ENCODE results near the gene PAM.

The PAM gene

DNA sequence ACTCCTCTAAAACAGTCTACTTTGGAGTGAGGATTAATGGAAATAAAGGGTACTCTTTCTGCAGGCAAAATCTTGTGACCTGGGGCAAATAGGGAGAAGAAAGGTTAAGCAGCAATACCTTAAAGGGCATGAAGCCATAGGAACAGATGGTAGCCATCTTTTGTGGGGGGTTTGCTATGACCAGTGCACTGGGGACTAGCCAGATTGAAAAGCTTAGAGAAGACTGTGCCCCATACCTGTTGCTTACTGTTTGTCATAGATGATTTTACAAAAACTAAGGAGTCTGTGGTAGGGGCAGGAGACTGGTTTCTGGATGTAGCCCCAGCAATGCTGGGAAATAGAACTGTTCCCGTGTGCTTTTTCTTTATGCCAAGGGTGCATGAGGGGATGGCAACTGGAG, 58.6 kb downstream of the PAM start:
- DNase-seq (ENCODE audit: low read depth) = no peak

GRCh38 chr5:102815084-102815483, 60.0 kb downstream of the PAM start:
- DNase-seq (ENCODE audit: low read depth) = no peak

DNA sequence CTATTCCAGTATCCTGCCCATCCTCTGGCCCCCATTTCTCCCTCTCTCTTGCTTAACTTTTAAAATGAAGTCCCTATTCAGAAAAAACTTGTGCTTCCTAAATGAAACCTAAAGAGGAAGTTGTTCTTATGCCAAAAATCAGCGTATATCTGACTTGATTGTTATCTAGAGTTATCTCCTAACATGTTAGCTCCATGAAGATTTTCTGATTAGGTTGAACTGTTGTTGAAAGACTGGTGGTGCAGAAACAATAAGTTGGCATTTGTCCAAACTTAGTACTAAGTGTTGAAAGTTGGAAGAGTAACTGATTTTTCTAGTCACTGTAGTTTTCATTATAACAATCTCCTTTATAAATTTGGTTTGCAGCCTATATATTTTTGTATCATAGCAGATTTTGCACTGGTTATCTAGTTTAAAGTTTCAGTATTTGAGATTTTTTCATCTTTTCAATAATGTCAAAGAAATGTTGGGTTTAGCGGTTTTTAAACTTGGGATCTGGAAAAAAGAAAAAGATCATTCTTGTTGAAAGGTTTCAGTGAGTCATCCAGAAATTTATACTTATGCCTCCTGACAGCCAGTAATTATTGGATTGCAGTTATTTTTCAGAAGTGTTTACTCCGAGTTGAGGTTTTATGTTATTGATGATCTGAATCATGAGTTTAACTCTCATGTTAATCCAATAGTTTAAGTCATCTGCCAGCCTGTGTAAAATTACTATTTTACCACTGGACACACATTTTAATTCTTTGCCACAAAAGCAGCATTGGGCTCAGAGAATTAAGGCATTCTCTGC, 60.6 kb downstream of the PAM start:
- DNase-seq (ENCODE audit: low read depth) = no peak

- no peak for DNase-seq (ENCODE audit: low read depth)
Observed at GRCh38 chr5:102818345-102818744, 63.2 kb downstream of the PAM start.

DNA sequence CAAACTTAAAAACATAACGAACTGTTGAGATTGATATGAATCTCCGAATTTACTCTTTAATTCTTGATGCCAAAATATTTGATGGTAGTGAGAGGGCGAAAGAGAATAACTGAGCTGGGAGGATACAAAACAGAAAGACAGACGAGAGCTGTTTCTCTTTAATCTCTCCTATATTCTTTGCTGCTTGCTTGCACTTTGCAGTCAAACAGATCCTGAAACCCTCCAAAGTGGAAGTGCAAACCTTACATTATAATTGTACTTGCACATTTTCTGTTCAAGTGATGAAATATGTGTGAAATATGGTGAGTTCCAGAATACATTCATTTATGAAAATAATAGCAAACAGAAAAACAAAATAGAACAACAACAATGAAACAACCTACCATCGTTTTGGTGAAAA, 63.8 kb downstream of the PAM start:
- no peak for DNase-seq (ENCODE audit: low read depth)

DNA sequence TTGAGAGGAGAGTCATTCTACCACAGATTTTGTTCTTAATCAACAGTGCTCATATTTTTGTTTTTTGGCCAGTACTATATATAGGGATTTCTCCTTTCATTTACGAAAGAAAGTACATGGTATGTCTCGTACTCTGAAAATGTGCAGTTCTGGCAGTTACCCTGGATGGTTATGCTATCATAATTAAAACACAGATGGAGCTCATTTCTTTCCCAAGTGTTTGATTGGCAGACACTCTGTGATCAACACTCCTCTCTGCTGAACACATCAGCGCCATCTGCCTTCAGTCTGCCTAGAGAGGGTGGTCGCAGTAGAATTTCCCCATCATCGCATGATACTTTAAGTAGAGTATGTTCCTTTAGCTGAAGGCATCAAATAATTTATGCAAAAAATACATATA, 64.5 kb downstream of the PAM start:
- DNase-seq (ENCODE audit: low read depth) = no peak

GRCh38 chr5:102823441-102823874, 68.4 kb downstream of the PAM start:
- DNase-seq (ENCODE audit: low read depth) = no peak

- no peak for DNase-seq (ENCODE audit: low read depth)
Observed at GRCh38 chr5:102826629-102827028, 71.5 kb downstream of the PAM start.

GRCh38 chr5:102830241-102830640, 75.1 kb downstream of the PAM start:
- DNase-seq (ENCODE audit: low read depth) = no peak

DNA sequence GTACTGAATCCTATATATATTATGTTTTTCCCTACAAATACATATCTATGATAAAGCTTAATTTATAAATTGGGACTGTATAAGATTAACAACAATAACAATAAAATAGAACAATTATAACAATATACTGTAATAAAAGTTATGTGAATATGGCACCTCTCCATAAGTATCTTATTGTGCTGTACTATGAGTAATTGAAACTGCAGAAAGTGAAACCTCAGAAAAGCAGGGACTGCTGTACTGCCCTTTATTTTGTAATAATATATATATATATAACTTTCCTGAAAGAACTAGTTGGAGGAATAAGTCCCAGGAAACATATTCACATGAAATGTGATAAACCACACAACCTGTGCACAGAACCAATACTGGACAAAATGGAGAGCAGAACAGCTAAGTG, 77.3 kb downstream of the PAM start:
- DNase-seq (ENCODE audit: low read depth) = no peak

- DNase-seq (ENCODE audit: low read depth) = no peak
Observed at GRCh38 chr5:102833146-102833545, 78.0 kb downstream of the PAM start.

DNA sequence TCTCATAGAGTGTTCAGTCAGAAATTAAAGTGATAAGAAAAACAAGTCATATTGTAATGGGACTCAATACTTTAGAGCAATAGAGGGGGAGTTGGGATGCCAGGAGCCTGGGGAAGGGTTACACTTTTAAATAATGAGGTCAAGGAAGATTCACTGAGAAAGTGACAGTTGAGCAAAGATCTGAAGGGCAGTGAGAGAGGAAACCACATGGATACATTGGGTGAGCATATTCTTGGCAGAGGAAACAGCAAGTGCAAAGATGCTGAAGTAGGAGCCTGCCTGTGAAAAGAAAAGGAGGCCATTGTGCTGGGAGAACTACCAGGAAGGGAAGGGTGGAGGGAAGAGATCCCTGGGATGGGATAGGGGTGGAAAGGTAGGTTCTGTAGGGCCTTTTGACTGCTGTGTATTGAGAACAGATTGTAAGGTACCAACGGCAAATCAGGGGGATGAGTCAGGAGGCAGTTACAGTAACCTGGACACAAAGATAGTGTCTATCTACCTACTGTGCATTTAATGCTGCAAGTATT, 79.4 kb downstream of the PAM start:
- DNase-seq (ENCODE audit: low read depth) = no peak

- no peak for DNase-seq (ENCODE audit: low read depth)
Observed at GRCh38 chr5:102835717-102836116, 80.6 kb downstream of the PAM start.

DNA sequence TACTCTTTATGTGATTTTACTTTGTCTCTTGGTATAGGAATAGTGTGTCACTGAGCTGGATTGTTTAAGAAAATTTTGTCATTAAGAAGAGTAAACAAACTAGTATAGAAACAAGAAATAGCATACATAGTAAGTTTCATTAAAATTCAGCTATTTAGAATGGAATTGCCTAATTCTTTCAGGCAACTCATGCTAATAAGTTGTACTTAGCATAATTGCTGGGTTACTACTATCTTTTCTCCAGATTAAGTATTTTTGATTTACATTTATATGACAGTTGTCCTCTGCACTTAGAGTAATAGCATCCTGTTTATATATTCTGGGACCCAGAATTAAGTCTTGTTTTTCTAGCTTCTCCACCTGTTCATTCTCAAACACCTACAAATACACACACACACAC, 85.9 kb downstream of the PAM start:
- DNase-seq (ENCODE audit: low read depth) = no peak

DNA sequence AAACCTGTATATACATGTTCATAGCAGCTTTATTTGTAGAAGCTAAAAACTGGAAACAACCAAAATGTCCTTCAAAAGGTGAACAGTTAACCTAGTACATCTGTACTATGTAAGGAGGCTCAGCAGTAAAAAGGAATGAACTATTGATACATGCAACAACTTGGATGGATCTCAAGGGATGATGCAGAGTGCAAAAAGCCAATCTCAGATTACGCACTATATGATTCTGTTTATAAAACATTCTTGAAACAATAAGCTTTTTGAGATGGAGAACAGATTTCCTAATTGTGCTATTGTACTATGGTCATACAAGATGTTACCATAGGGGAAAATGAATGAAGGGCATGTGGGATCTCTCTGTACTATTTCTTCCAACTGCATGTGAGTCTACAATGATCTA, 88.9 kb downstream of the PAM start:
- no peak for DNase-seq (ENCODE audit: low read depth)

DNA sequence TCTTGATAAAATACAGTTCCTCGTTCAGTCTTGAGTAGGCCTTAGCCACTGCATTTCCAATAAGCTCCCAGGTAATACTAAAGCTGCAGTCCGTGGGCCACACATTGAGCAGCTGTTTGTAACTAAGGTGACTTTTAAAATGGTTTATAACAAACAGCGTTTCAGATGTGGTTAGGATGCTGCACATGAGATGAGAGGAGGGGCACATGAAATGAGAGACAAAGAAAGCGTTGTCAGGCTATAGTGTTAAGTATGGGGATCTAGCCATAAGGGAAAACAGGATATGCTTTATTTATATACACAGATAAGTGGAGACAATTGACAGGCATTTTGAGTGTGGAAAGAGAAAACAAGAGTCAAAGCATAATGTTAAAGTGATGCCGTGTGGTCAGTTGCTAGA, 89.9 kb downstream of the PAM start:
- DNase-seq (ENCODE audit: low read depth) = no peak

GRCh38 chr5:102850503-102850902, 95.4 kb downstream of the PAM start:
- DNase-seq (ENCODE audit: low read depth) = no peak

DNA sequence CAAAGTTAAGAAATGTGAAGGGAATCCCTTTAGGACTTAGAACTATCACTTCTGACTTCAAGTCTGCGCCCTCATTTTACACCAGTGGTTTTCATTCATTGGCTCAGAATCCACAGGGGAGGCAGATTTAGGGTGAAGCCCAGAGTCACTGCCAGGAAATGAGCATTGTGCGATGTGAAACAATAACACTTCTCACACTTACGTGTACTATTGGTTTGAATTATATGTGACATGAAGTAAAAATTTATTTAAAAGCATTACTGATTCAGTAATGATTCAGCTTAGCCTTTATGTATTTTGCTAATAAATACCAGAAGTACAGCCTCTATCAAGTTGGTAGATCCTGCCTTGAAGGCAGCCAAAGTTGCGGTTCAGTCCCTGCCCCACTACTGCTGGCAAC, 98.6 kb downstream of the PAM start:
- DNase-seq (ENCODE audit: low read depth) = no peak

DNA sequence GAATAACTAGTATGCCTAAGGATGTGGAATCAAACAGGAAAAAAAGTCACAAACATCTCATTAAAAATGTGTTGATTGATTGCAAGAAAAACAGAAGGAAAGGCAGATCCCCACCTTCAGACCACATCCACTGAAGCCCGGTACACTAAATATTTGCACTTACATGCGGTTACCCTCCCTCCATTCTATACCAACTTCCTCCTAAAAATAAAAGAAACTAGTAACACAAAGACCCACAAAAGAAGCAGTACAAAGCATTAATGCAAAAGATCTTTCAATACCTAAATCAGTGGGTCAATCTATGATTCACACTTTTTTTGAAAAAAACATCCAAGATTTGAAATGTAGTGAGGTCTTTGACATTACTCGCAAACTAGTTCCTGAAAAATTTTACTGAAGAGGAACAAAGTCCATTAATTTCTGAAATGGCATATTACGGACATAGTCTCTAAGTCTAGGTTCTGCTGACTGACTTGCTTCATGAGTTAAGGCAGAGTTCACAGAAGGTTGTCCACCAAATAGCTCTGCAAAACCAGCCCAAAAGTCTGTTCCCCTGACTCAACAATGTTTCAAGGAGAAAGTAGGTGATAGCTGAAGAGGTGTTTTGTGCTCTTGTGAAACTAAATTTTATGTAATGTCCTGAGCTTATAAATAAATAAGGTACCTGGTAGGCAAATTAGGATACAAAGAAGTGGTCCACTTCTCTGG, 100.7 kb downstream of the PAM start:
- no peak for DNase-seq (ENCODE audit: low read depth)

DNA sequence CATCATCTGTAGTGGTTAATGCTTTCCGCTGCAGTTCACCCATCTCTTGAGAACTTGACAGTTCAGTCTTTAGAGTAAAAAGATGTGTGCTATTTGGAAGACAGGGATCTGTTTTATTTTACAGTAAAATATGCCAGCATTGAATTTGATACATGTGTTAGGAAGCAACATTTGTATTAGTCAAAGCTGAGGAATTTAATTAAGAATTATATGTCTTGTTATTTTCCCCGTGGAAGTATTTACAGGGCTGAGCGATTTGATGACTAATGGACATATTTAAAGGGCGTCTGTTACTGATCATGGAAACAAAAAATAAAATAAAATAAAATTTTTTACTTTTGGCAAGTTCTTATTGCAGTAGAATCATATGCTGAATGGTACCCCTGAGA, 101.3 kb downstream of the PAM start:
- no peak for DNase-seq (ENCODE audit: low read depth)

DNA sequence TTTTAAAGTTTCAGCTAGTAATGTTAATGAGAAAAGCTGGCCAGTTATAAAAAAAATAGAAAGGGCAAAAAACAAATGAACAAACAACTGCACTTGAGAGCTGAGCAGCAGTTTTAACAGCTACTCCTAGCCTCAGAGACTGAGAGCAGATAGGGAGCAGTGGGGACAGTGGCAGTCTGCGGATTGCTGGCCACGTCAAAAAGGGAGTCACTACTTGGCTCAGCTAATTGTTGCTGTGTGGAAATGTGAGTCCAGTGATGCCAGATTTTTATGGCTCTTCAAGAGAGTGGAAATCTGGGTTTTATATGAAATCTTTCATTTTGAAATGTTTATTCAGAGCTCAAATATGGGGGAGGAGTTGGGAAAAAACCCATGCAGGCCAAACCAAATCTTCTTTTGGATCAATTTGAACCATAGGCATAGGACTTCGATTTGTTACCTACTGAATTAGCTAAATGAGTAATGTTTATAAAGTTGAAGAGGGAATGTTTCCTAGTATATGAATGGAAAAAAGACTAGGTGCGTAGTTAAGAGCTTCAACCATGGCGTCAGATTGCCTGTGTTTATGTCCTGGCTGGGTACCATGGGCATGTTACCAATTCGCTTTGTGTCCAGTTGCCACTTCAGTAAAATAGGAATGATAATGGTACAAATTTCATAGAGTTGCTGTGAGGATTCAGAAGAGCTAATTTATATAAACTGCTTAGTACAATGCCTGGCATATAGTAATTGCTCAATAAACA, 102.1 kb downstream of the PAM start:
- DNase-seq (ENCODE audit: low read depth) = no peak

DNA sequence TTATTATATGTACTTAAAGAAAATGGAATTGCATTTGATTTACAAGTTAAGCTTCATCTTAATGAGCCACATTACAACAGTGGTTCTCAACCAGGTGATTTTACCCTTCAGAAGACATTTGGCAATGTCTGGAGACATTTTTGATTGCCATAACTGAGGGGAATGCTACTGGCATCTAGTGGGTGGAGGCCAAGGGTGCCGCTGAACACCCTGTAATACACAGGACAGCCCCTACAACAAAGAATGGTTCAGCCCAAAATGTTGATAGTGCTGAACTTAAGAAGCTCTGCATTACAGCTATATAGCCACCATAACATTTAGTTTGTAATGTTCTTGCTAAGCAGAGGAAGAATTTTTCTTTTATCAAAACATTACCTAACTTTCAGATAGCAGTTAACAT, 103.1 kb downstream of the PAM start:
- DNase-seq (ENCODE audit: low read depth) = no peak

DNA sequence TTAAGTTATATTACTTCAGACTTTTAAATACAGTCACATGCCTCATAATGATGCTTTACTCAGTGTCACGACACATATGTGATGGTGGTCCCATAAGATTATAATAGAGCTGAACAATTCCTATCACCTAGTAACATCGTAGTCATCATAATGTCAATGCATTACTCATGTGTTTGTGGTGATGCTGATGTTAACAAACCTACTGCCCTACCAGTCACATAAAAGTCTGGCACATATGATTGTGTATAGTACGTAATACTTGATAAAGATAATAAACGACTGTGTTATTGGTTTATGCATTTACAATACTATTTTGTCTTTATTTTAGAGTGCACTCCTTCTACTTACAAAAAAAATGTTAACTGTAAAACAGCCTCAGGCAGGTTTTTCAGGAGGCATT, 103.7 kb downstream of the PAM start:
- DNase-seq (ENCODE audit: low read depth) = no peak
